ENCODE data around the gene SPATA24. TPM values are rescaled to one million over a fixed set of nuclear protein-coding genes. Genes with fewer than 3 reads are reported as not detected.

The SPATA24 gene
- total and polyA plus RNA-seq, 2 of the 8 experiments (the other 6 are each of a cell fraction or from before 2014, with no cell fraction given): 5.8 to 9.4 TPM

DNA sequence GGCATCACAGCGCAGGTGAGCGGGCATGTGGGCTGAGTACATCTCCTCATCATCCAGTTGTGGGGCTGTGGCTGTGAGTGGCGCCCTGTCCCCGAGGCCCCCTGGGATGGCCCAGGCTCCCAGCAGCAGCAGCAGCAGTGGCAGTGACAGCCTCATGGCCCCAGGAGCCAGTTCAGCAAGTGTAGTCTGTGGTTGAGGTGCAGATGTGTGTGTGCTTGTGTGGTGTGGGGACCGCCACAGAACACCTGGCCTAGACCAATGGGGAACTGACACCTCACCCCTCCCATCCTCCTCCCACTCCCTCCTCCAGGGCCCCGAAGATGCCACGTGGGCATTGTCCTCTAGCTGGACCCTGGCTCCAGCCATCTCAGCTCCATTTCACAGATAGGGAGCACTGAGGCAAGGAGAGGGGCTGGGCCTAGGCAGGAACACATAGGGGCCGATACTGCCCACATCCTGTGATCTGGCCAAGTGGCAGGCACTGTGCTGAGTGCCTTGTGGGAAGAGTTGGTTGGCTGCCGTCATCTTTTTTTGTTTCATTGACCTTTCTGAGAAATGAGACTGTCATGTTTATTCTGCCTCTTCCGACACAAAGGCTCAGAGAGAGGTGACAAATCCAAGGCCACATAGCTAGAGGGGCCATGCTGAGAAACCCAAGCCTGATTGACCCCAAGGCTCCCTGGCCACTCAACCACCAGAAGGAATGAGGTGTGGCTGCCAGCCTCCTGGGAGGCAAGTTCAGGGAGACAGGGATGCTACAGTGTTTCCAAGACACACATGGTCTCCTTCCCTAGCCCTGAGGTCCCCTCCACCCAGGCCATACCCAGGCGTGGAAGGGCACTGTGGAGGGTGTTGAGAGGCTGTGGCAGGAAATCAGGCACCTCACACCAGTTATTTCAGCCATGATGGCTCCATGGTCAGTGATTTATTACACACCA is 13.9 kb downstream of the SPATA24 start, which contains the start of gene MZB1:
Gene MZB1, minus strand, starts transcription at position 213 of the 938 bp plus-strand sequence. Its CDS starts 57 bp downstream, at position 156.
- H3K27ac ChIP-seq (ENCODE audit: low read depth, low read length): no peak within 1 kb of the TSS
- no peaks in the 10 kb centered on the region; the same call in 1 of the 2 replicates for H3K79me1 ChIP-seq (ENCODE audit: low read depth, low read length)
- FAIRE-seq: no peak
- H3K23ac ChIP-seq (ENCODE audit: insufficient read length): no peak within 1 kb of the TSS
- peak within 1 kb of the TSS; percentile 17; the same call in 1 of the 2 replicates for H2AK5ac ChIP-seq (ENCODE audit: low read depth, low read length)
- peak within 1 kb of the TSS; percentile 71; the same call in 1 of the 2 replicates for H2BK12ac ChIP-seq (ENCODE audit: low read depth, low read length)
- H3K9ac ChIP-seq (replicated peaks in 1 of 4; ENCODE audit: extremely low read depth in 1 of 4, low read depth in 3 of 4, low read length in 3 of 4): no peak within 1 kb of the TSS
- ChIA-PET CTCF (ENCODE audit: partially characterized antibody) (interaction anchor here (0.6 to 2.2 kb wide), 4 partner anchors 9 to 74 kb away, joined by 3 to 8 read pairs (median 5); partner anchors contain the start of gene PAIP2), POLR2A (ENCODE audit: partially characterized antibody) (interaction anchor here (0.8 to 3.9 kb wide), 10 partner anchors 12 to 114 kb away, joined by 3 to 25 read pairs (median 4); partner anchors contain the start of genes MATR3 and SPATA24)
- no peaks in the 10 kb centered on the region for H3K9me3 ChIP-seq (ENCODE audit: insufficient read depth in 2 of 2, low read depth in 1 of 2, low read length in 1 of 2)
- no peak within 1 kb of the TSS for H2BK120ac ChIP-seq (replicated peaks; ENCODE audit: low read depth, low read length)
- H3K4ac ChIP-seq (replicated peaks; ENCODE audit: insufficient read length, low read depth, low read length): peak within 1 kb of the TSS; percentile 89
- peaks cover 25% of the 10 kb centered on the region; the same call in 1 of the 2 replicates for H3K23me2 ChIP-seq (ENCODE audit: low read depth, low read length)
- H2BK20ac ChIP-seq (ENCODE audit: low read length): peak within 1 kb of the TSS; percentile 87
- peak within 1 kb of the TSS; percentile 31; the same call in 1 of the 2 replicates for H4K8ac ChIP-seq (ENCODE audit: extremely low read depth, insufficient read depth, low read length)
- H2BK15ac ChIP-seq (ENCODE audit: low read length): peak within 1 kb of the TSS; percentile 46; the same call in 1 of the 2 replicates
- peak within 1 kb of the TSS in 1 of 2 experiments; percentile 48; a peak in 1 of 4 replicates for H3K4me2 ChIP-seq (ENCODE audit: insufficient read depth in 1 of 2, low read depth in 2 of 2, low read length in 2 of 2)
- peak within 1 kb of the TSS; percentile 73 for H4K91ac ChIP-seq (replicated peaks; ENCODE audit: insufficient read length, low read length)
- peaks cover 14 to 26% (median 22%) of the 10 kb centered on the region in 4 experiments; a peak in 6 of 7 replicates for H3K27me3 ChIP-seq (replicated peaks in 1 of 4; ENCODE audit: control insufficient read depth in 3 of 4, extremely low read depth in 1 of 4, insufficient read depth in 3 of 4, low read length in 3 of 4)
- WGBS, 2 experiments (ENCODE audit: extremely low coverage in 1 of 2, insufficient coverage in 1 of 2, insufficient read length in 1 of 2, insufficient replicate concordance in 2 of 2, low coverage in 1 of 2, low lambda C conversion rate in 2 of 2, missing lambda C conversion rate in 1 of 2): 95% methylated on average over 11 of the region's 11 CpGs; no CpG with 5 or more reads in 1 of the 2 experiments
- H2BK5ac ChIP-seq (ENCODE audit: low read depth, low read length): no peak within 1 kb of the TSS; the same call in 1 of the 2 replicates
- no peaks in the 10 kb centered on the region for H3K36me3 ChIP-seq (ENCODE audit: control insufficient read depth in 2 of 4, insufficient read depth in 4 of 4, low read length in 3 of 4)
- peaks cover 3 to 34% (median 19%) of the 10 kb centered on the region in 4 experiments for H3K4me1 ChIP-seq (replicated peaks in 1 of 4; ENCODE audit: control insufficient read depth in 3 of 4, insufficient read depth in 4 of 4, low read length in 3 of 4)
- no peaks in the 10 kb centered on the region for H4K20me1 ChIP-seq (replicated peaks in 1 of 2; ENCODE audit: control insufficient read depth in 1 of 2, insufficient read depth in 2 of 2, low read length in 2 of 2)
- H4K5ac ChIP-seq (ENCODE audit: insufficient read length, low read depth, low read length): no peak within 1 kb of the TSS
- no peaks in the 10 kb centered on the region for H3K79me2 ChIP-seq (ENCODE audit: control insufficient read depth in 1 of 2, insufficient read depth in 2 of 2, low read length in 2 of 2)
- H3K4me3 ChIP-seq (ENCODE audit: extremely low read depth in 1 of 4, insufficient read depth in 2 of 4, low read depth in 3 of 4, low read length in 4 of 4): no peak within 1 kb of the TSS
- H3K18ac ChIP-seq (ENCODE audit: extremely low read depth, low read length): 0 out of 2 replicates have a peak within 1 kb of the TSS, but pooled peaks have one; percentile 0
- H2AFZ ChIP-seq (ENCODE audit: low read length): no peak within 1 kb of the TSS
- DNase-seq (ENCODE audit: low read depth in 1 of 2, low spot score in 2 of 2): no peak
- no peak within 1 kb of the TSS for H3K56ac ChIP-seq (replicated peaks; ENCODE audit: insufficient read length, low read depth, low read length)
- H3K14ac ChIP-seq (ENCODE audit: insufficient read length): no peak within 1 kb of the TSS
- TF ChIP-seq FOSL1 (IDR thresholded peaks at IDR 0.05; ENCODE audit: insufficient read depth, low read depth, low read length): no peak
- no peak for TF ChIP-seq ZNF274 (IDR thresholded peaks at IDR 0.05; ENCODE audit: borderline replicate concordance, extremely low read depth, low read length)
- no peak for TF ChIP-seq TEAD4 (IDR thresholded peaks at IDR 0.05; ENCODE audit: low read depth, low read length)
- no peak for TF ChIP-seq GABPA (IDR thresholded peaks at IDR 0.05; ENCODE audit: borderline replicate concordance, insufficient read depth, low read length)
- no peak for TF ChIP-seq ASH2L (IDR thresholded peaks at IDR 0.05; ENCODE audit: low read length)
- no peak for TF ChIP-seq SRF (IDR thresholded peaks at IDR 0.05; ENCODE audit: low read depth, low read length)
- TF ChIP-seq TAF1 (IDR thresholded peaks at IDR 0.05; ENCODE audit: low read depth, low read length): no peak
- no peak for TF ChIP-seq CEBPB (IDR thresholded peaks at IDR 0.05; ENCODE audit: low read depth, low read length)
- TF ChIP-seq, protein P1, sequence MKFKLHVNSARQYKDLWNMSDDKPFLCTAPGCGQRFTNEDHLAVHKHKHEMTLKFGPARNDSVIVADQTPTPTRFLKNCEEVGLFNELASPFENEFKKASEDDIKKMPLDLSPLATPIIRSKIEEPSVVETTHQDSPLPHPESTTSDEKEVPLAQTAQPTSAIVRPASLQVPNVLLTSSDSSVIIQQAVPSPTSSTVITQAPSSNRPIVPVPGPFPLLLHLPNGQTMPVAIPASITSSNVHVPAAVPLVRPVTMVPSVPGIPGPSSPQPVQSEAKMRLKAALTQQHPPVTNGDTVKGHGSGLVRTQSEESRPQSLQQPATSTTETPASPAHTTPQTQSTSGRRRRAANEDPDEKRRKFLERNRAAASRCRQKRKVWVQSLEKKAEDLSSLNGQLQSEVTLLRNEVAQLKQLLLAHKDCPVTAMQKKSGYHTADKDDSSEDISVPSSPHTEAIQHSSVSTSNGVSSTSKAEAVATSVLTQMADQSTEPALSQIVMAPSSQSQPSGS (IDR thresholded peaks at IDR 0.05; ENCODE audit: low read length): no peak

Measured in H1 (cell line).